Measurements from ENCODE around the gene NUBPL. TPM values are rescaled to one million over a fixed set of nuclear protein-coding genes. Genes with fewer than 3 reads are reported as not detected.

NUBPL gene
- polyA plus RNA-seq, 1 of the 3 experiments (the other 2 are of a cell fraction), result 4.0 TPM

- no peak overlapping the region for H2AFZ ChIP-seq (ENCODE audit: low read depth)
- no peak overlapping the region for H3K9ac ChIP-seq
- no peak overlapping the region for H3K4me2 ChIP-seq
- no peaks in the 10 kb centered on the region for H3K9me3 ChIP-seq
- peaks cover 0 to 2% of the 10 kb centered on the region in 2 experiments; a peak in 2 of 4 replicates for H3K4me1 ChIP-seq (ENCODE audit: control insufficient read depth in 1 of 2, insufficient read depth in 2 of 2, low read depth in 1 of 2, low read length in 1 of 2)
- H3K27ac ChIP-seq (ENCODE audit: low read depth in 2 of 2, low read length in 1 of 2), result peak overlapping the region in 1 of 2 experiments; percentile 28; a peak in 2 of 4 replicates
- no peak for DNase-seq
- no peaks in the 10 kb centered on the region for H3K9me2 ChIP-seq
- POLR2A ChIA-PET, result no interaction called here
- TF ChIP-seq TCF12 (IDR thresholded peaks at IDR 0.05) (no peak), FOXM1 (IDR thresholded peaks at IDR 0.05; ENCODE audit: low read depth) (no peak), MEF2A (IDR thresholded peaks at IDR 0.05; ENCODE audit: borderline replicate concordance, low read depth) (no peak), ZBTB33 (IDR thresholded peaks at IDR 0.05; ENCODE audit: borderline replicate concordance, low read depth) (no peak), EZH2phosphoT487 (IDR thresholded peaks at IDR 0.05; ENCODE audit: borderline replicate concordance, low read depth) (no peak)
- H3F3A ChIP-seq (replicated peaks; ENCODE audit: insufficient read depth), result no peaks in the 10 kb centered on the region
- no peaks in the 10 kb centered on the region for H4K20me1 ChIP-seq (ENCODE audit: insufficient read depth)
- H3K79me2 ChIP-seq (ENCODE audit: insufficient read depth), result no peaks in the 10 kb centered on the region
- no peaks in the 10 kb centered on the region for H3K36me3 ChIP-seq (replicated peaks in 1 of 2; ENCODE audit: control insufficient read depth in 1 of 2, insufficient read depth in 2 of 2, low read length in 1 of 2)
- H3K4me3 ChIP-seq (ENCODE audit: low read depth in 2 of 2, low read length in 1 of 2), result no peak overlapping the region
- 68% methylated on average over 3 of the region's 3 CpGs for WGBS (ENCODE audit: low lambda C conversion rate)
- no peaks in the 10 kb centered on the region for H3K27me3 ChIP-seq (ENCODE audit: insufficient read depth)
- CTCF ChIA-PET, result interaction anchor here (0.5 kb wide), 1 partner anchor 34 kb away, joined by 3 read pairs; no protein-coding TSS in a partner anchor
Measured at GRCh38 chr14:31717294-31718085, 156.3 kb downstream of the NUBPL start.

GRCh38 chr14:31718585-31718984 lies 157.4 kb downstream of the NUBPL start:
- CTCF ChIA-PET, result interaction anchor here (1.0 to 1.1 kb wide), 2 partner anchors 9 to 176 kb away, joined by 4 read pairs; no protein-coding TSS in a partner anchor
- Histone ChIP-seq H3K4me1 (ENCODE audit: control insufficient read depth in 1 of 2, insufficient read depth in 2 of 2, low read depth in 1 of 2, low read length in 1 of 2) (no peaks in the 10 kb centered on the region; a peak in 2 of 4 replicates), H3K9me2 (no peaks in the 10 kb centered on the region), H3K4me2 (no peak overlapping the region), H3K9ac (no peak overlapping the region), H3K79me2 (ENCODE audit: insufficient read depth) (no peaks in the 10 kb centered on the region), H3K27ac (ENCODE audit: low read depth in 2 of 2, low read length in 1 of 2) (no peak overlapping the region; a peak in 2 of 4 replicates), H3K4me3 (ENCODE audit: low read depth in 2 of 2, low read length in 1 of 2) (no peak overlapping the region), H3K9me3 (no peaks in the 10 kb centered on the region), H3F3A (replicated peaks; ENCODE audit: insufficient read depth) (no peaks in the 10 kb centered on the region), H3K36me3 (replicated peaks in 1 of 2; ENCODE audit: control insufficient read depth in 1 of 2, insufficient read depth in 2 of 2, low read length in 1 of 2) (no peaks in the 10 kb centered on the region), H3K27me3 (ENCODE audit: insufficient read depth) (no peaks in the 10 kb centered on the region), H2AFZ (ENCODE audit: low read depth) (no peak overlapping the region), H4K20me1 (ENCODE audit: insufficient read depth) (no peaks in the 10 kb centered on the region)
- POLR2A ChIA-PET, result no interaction called here
- no peak for DNase-seq
- WGBS (ENCODE audit: low lambda C conversion rate), result 59% methylated on average over 3 of the region's 3 CpGs
- no peak for TF ChIP-seq EZH2phosphoT487 (IDR thresholded peaks at IDR 0.05; ENCODE audit: borderline replicate concordance, low read depth)
- TF ChIP-seq JUND (IDR thresholded peaks at IDR 0.05), result no peak
- 0 out of 4 replicates have a peak, but pooled peaks of 1 of the 2 experiments have one; percentile 8 for TF ChIP-seq EP300 (IDR thresholded peaks at IDR 0.05; ENCODE audit: borderline replicate concordance in 1 of 2, low read depth in 1 of 2, low read length in 1 of 2)
- no peak for TF ChIP-seq USF1 (IDR thresholded peaks at IDR 0.05; ENCODE audit: borderline replicate concordance, low read depth)
- TF ChIP-seq ZBTB33 (IDR thresholded peaks at IDR 0.05; ENCODE audit: borderline replicate concordance, low read depth), result no peak
- TF ChIP-seq PBX3 (IDR thresholded peaks at IDR 0.05), result no peak
- no peak for TF ChIP-seq ELF1 (IDR thresholded peaks at IDR 0.05)
- no peak for TF ChIP-seq RFX5 (IDR thresholded peaks at IDR 0.05; ENCODE audit: low read length)
- TF ChIP-seq USF2 (IDR thresholded peaks at IDR 0.05; ENCODE audit: borderline replicate concordance, low read depth, low read length), result no peak
- peak; percentile 41; the same call in 1 of the 2 replicates for TF ChIP-seq TCF12 (IDR thresholded peaks at IDR 0.05)
